Adipocyte (in vitro differentiated cells): Measurements from ENCODE around the gene DNAJC1.
"Not testable (repeated sequence)": the region's sequence is repeated elsewhere in the genome, so short reads cannot be mapped to it uniquely, and the experiment has no call there.

Experiments used
- DNase-seq: peaks from one replicate; pipeline ENCODE4 v3.0.0-alpha.2; 2015; ENCODE audit warnings: low read depth
- H3K27me3 ChIP-seq: replicated peaks from 2 replicates; pipeline ENCODE4 v1.7.0; 2013; ENCODE audit warnings: mild to moderate bottlenecking, low read length, moderate library complexity; ENCODE audit not compliant: control insufficient read depth, insufficient read depth
- H3K36me3 ChIP-seq: 2 replicates; pipeline ENCODE4 v1.7.0; 2013; ENCODE audit warnings: low read length, mild to moderate bottlenecking, moderate library complexity; ENCODE audit not compliant: control insufficient read depth, insufficient read depth, severe bottlenecking
- H3K4me1 ChIP-seq: 2 replicates; pipeline ENCODE4 v1.7.0; 2013; ENCODE audit warnings: mild to moderate bottlenecking, low read length, moderate library complexity; ENCODE audit not compliant: control insufficient read depth, insufficient read depth
- H3K4me3 ChIP-seq: 2 replicates; pipeline ENCODE4 v1.7.0; 2013; ENCODE audit warnings: mild to moderate bottlenecking, low read length, moderate library complexity
- H3K9ac ChIP-seq: 2 replicates; pipeline ENCODE4 v1.7.0; 2013; ENCODE audit warnings: mild to moderate bottlenecking, low read length, moderate library complexity
- H3K9me3 ChIP-seq: 2 replicates; pipeline ENCODE4 v1.7.0; 2013; ENCODE audit warnings: mild to moderate bottlenecking, low read length, moderate library complexity; ENCODE audit not compliant: control insufficient read depth

The DNAJC1 gene

GRCh38 chr10:22003177-22003963 lies at the start of gene DNAJC1:
TSS of gene DNAJC1 (minus strand) at chr10:22003730. CDS start at chr10:22003434, 296 bp downstream.
- H3K36me3 ChIP-seq, result no peaks in the 10 kb centered on the region
- DNase-seq, result peak; percentile 99
- H3K27me3 ChIP-seq, result no peaks in the 10 kb centered on the region
- H3K4me1 ChIP-seq, result peaks cover 15% of the 10 kb centered on the region
- peaks cover 16% of the 10 kb centered on the region for H3K9me3 ChIP-seq
- H3K9ac ChIP-seq, result peak within 1 kb of the TSS; percentile 83
- peak within 1 kb of the TSS; percentile 94 for H3K4me3 ChIP-seq

- Histone ChIP-seq H3K27me3 (no peaks in the 10 kb centered on the region), H3K4me3 (no peak overlapping the region), H3K9me3 (peaks cover 7% of the 10 kb centered on the region), H3K36me3 (no peaks in the 10 kb centered on the region), H3K9ac (no peak overlapping the region), H3K4me1 (no peaks in the 10 kb centered on the region)
- no peak for DNase-seq
Observed at GRCh38 chr10:22053048-22053447, 49.5 kb upstream of the DNAJC1 start.

- H3K36me3 ChIP-seq, result no peaks in the 10 kb centered on the region
- no peak overlapping the region for H3K9ac ChIP-seq
- DNase-seq, result no peak
- H3K4me1 ChIP-seq, result no peaks in the 10 kb centered on the region
- H3K27me3 ChIP-seq, result no peaks in the 10 kb centered on the region
- no peak overlapping the region for H3K4me3 ChIP-seq
- no peaks in the 10 kb centered on the region for H3K9me3 ChIP-seq
Observed at GRCh38 chr10:22049635-22050034, 46.1 kb upstream of the DNAJC1 start.

GRCh38 chr10:22047812-22048211 lies 44.3 kb upstream of the DNAJC1 start:
- H3K4me1 ChIP-seq, result no peaks in the 10 kb centered on the region
- no peaks in the 10 kb centered on the region for H3K9me3 ChIP-seq

GRCh38 chr10:22043327-22043633 lies 39.8 kb upstream of the DNAJC1 start:
- no peak overlapping the region for H3K9ac ChIP-seq
- DNase-seq, result no peak

More at GRCh38 chr10:22047812-22048211, 44.3 kb upstream of the DNAJC1 start:
- H3K9ac ChIP-seq, result no peak overlapping the region
- H3K4me3 ChIP-seq, result no peak overlapping the region
- H3K36me3 ChIP-seq, result no peaks in the 10 kb centered on the region
- no peaks in the 10 kb centered on the region for H3K27me3 ChIP-seq
- no peak for DNase-seq

GRCh38 chr10:22042557-22043326 lies 39.2 kb upstream of the DNAJC1 start:
- DNase-seq, result no peak
- Histone ChIP-seq H3K4me1 (no peaks in the 10 kb centered on the region), H3K27me3 (no peaks in the 10 kb centered on the region), H3K9ac (no peak overlapping the region), H3K36me3 (no peaks in the 10 kb centered on the region), H3K4me3 (no peak overlapping the region), H3K9me3 (no peaks in the 10 kb centered on the region)

More at GRCh38 chr10:22043327-22043633, 39.8 kb upstream of the DNAJC1 start:
- Histone ChIP-seq H3K9me3 (no peaks in the 10 kb centered on the region), H3K36me3 (no peaks in the 10 kb centered on the region), H3K4me1 (no peaks in the 10 kb centered on the region), H3K4me3 (no peak overlapping the region), H3K27me3 (no peaks in the 10 kb centered on the region)

- Histone ChIP-seq H3K9me3 (peaks cover 17% of the 10 kb centered on the region), H3K4me3 (no peak overlapping the region), H3K36me3 (no peaks in the 10 kb centered on the region), H3K9ac (no peak overlapping the region), H3K27me3 (no peaks in the 10 kb centered on the region), H3K4me1 (no peaks in the 10 kb centered on the region)
- no peak for DNase-seq
Observed at GRCh38 chr10:22034333-22034732, 30.8 kb upstream of the DNAJC1 start.

- H3K9ac ChIP-seq, H3K36me3 ChIP-seq, H3K27me3 ChIP-seq, H3K4me3 ChIP-seq, H3K4me1 ChIP-seq, DNase-seq: not testable (repeated sequence)
- H3K9me3 ChIP-seq, result peaks cover 17% of the 10 kb centered on the region
Observed at GRCh38 chr10:22032268-22032667, 28.7 kb upstream of the DNAJC1 start.

GRCh38 chr10:22030421-22030820 lies 26.9 kb upstream of the DNAJC1 start:
- Histone ChIP-seq H3K4me1 (no peaks in the 10 kb centered on the region), H3K27me3 (no peaks in the 10 kb centered on the region), H3K9ac (no peak overlapping the region), H3K9me3 (peaks cover 11% of the 10 kb centered on the region), H3K36me3 (no peaks in the 10 kb centered on the region), H3K4me3 (no peak overlapping the region)
- DNase-seq, result no peak

- Histone ChIP-seq H3K27me3 (no peaks in the 10 kb centered on the region), H3K4me1 (no peaks in the 10 kb centered on the region), H3K9ac (no peak overlapping the region), H3K36me3 (no peaks in the 10 kb centered on the region), H3K9me3 (peaks cover 14% of the 10 kb centered on the region), H3K4me3 (no peak overlapping the region)
- no peak for DNase-seq
Observed at GRCh38 chr10:22029445-22030236, 26.1 kb upstream of the DNAJC1 start.
